Body of pancreas (tissue), 4 donors: ENCODE measurements around the gene ANKLE2. TPM values are rescaled to one million over a fixed set of nuclear protein-coding genes. Genes with fewer than 3 reads are reported as not detected.

Source experiments
- ATAC-seq: fragments of 150-250 bp; one replicate; pipeline ENCODE4 v1.9.1; 2016
- DNase-seq, 4 donors: peaks; one replicate each; pipeline ENCODE4 v3.0.0-alpha.2; 2019
- H3K27ac ChIP-seq, 4 donors: fragments of 200-600 bp; sonication (generic); 1 replicate in 3 of 4; 2 replicates in 1 of 4; pipeline versions ENCODE4 v1.5.1 to v1.6.1; 2016 to 2019; ENCODE audit warnings: mild to moderate bottlenecking in 1 of 4, mixed read lengths in 1 of 4, moderate library complexity in 1 of 4
- H3K27me3 ChIP-seq, 2 donors: fragments of 200-600 bp; sonication (generic); one replicate each; pipeline ENCODE4 v1.6.0; 2016; ENCODE audit warnings: mild to moderate bottlenecking in 1 of 2
- H3K36me3 ChIP-seq, 2 donors: fragments of 200-600 bp; sonication (generic); replicated peaks in 1 of 2; 2 replicates each; pipeline ENCODE4 v1.5.1; 2016; ENCODE audit warnings: low read depth in 2 of 2; ENCODE audit not compliant: insufficient read depth in 1 of 2
- H3K4me1 ChIP-seq: fragments of 200-600 bp; sonication (generic); one replicate; pipeline ENCODE4 v1.6.0; 2016
- H3K4me3 ChIP-seq, 2 donors: fragments of 200-600 bp; sonication (generic); 1 replicate in 1 of 2; 2 replicates in 1 of 2; pipeline ENCODE4 v1.5.1; 2016 to 2019
- H3K9me3 ChIP-seq, 3 donors: fragments of 200-600 bp; sonication (generic); 1 replicate in 2 of 3; 2 replicates in 1 of 3; pipeline ENCODE4 v1.5.1; 2016
- POLR2A ChIP-seq, 3 donors: fragments of 450-650 bp; IDR thresholded peaks; one replicate each; pipeline ENCODE4 v1.6.1; 2016; ENCODE audit warnings: antibody characterized with exemption in 3 of 3, mild to moderate bottlenecking in 2 of 3
- WGBS, 2 donors: methylation state at CpG; one replicate each; pipeline ENCODE4 v1.1.5; 2017; 5-methylcytosine and 5-hydroxymethylcytosine counted together
- intact Hi-C: fragments of 100-400 bp; cut with DNase I; formaldehyde crosslinking; loops from one replicate; pipeline ENCODE4 v1.15.1; 2023
- total RNA-seq, 2 donors: library from RNA; depleted of rRNA; stranded (reverse); fragments of >200 nt; gene quantifications; one replicate each; pipeline ENCODE4 v1.1.0, GENCODE V29; 2016
- TF ChIP-seq, protein P1 (sequence below), 7 experiments: fragments of 450-650 bp in 4 of 7; fragments of 200-600 bp in 3 of 7; sonication (generic) in 3 of 7; IDR thresholded peaks; one replicate each; pipeline ENCODE4 v1.5.1; 2016 to 2019; ENCODE audit warnings: antibody characterized with exemption in 7 of 7

The ANKLE2 gene
- total RNA-seq, 2 donors from 2014 or later, result 37.9 to 76.1 TPM

DNA sequence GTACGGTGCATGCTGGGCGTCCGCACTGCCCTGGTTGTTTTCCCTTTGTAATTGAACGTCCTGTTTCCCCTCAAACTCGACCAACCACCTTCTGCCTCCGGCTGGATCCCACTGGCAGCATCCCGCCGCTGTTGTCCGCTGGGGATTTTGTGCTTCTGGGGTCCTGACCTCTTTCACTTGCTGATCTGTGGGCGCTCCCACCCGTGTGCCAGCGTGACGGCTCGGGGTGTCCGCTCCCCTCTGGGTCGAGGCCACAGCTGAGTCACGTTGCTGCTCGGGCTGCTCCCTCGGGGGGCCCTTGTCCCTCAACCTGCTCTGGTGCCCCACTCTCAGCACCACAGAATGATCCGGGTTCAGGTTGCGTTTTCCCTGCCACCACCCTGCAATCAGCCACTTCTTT lies 43.0 kb downstream of the ANKLE2 start:
- Histone ChIP-seq H3K36me3 (peaks cover 11 to 19% of the 10 kb centered on the region in 2 donors), H3K9me3 (no peaks in the 10 kb centered on the region), H3K27me3 (no peaks in the 10 kb centered on the region), H3K27ac (no peak overlapping the region), H3K4me3 (no peak overlapping the region), H3K4me1 (no peaks in the 10 kb centered on the region)
- WGBS, 2 donors, result 88 to 97% methylated on average over 17 to 21 of the region's 21 CpGs
- TF ChIP-seq, protein P1, sequence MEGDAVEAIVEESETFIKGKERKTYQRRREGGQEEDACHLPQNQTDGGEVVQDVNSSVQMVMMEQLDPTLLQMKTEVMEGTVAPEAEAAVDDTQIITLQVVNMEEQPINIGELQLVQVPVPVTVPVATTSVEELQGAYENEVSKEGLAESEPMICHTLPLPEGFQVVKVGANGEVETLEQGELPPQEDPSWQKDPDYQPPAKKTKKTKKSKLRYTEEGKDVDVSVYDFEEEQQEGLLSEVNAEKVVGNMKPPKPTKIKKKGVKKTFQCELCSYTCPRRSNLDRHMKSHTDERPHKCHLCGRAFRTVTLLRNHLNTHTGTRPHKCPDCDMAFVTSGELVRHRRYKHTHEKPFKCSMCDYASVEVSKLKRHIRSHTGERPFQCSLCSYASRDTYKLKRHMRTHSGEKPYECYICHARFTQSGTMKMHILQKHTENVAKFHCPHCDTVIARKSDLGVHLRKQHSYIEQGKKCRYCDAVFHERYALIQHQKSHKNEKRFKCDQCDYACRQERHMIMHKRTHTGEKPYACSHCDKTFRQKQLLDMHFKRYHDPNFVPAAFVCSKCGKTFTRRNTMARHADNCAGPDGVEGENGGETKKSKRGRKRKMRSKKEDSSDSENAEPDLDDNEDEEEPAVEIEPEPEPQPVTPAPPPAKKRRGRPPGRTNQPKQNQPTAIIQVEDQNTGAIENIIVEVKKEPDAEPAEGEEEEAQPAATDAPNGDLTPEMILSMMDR (IDR thresholded peaks at IDR 0.05), result no peak
- no peak for TF ChIP-seq POLR2A (IDR thresholded peaks at IDR 0.05)
- ATAC-seq (peak; percentile 22), DNase-seq (no peak)
- intact Hi-C loops, result no loop called here

DNA sequence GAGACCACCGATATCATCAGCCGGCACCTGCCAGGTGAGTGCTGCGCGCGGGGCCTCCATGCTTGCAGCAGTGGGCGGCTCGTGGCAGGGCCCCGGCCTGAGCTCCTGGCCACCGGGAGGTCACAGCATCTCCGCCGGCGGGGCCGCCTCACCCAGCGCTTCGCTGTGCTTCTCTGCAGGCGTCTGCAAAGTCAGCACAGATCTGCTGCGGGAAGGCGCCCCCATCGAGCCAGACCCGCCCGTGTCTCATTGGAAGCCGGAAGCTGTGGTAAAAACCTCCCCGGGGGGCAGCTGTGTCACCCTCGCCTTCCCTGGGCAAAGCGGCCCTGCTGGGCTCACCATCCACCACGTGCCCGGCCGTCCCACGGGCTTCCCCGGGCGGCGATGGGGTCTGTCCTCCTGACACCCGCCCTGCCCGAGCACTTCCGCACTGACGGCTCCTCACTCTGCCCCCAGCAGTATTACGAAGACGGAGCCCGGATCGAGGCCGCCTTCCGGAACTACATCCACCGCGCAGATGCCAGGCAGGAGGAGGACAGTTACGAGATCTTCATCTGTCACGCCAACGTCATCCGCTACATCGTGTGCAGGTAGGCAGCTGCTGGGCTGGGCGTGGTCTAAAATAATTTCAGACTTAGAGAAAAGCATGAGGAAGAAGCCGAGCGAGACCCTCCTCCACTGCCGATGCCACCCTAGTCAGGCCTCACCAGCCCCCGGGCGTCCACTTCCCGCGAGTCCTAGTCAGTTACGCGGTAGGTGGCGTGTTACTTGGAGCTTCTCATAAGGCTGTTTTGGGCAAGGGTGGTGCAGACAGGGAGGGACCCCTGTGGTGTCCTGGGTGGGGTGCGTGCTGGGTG lies 43.9 kb downstream of the ANKLE2 start:
- Histone ChIP-seq H3K36me3 (peaks cover 11 to 19% of the 10 kb centered on the region in 2 donors), H3K4me3 (no peak overlapping the region), H3K27ac (no peak overlapping the region), H3K4me1 (peaks cover 8% of the 10 kb centered on the region), H3K9me3 (no peaks in the 10 kb centered on the region), H3K27me3 (no peaks in the 10 kb centered on the region)
- DNase-seq (no peak), ATAC-seq (no peak)
- 94 to 97% methylated on average over 40 to 42 of the region's 61 CpGs for WGBS, 2 donors
- intact Hi-C loops, result no loop called here
- TF ChIP-seq, protein P1 (IDR thresholded peaks at IDR 0.05), result no peak
- TF ChIP-seq POLR2A (IDR thresholded peaks at IDR 0.05), result no peak

DNA sequence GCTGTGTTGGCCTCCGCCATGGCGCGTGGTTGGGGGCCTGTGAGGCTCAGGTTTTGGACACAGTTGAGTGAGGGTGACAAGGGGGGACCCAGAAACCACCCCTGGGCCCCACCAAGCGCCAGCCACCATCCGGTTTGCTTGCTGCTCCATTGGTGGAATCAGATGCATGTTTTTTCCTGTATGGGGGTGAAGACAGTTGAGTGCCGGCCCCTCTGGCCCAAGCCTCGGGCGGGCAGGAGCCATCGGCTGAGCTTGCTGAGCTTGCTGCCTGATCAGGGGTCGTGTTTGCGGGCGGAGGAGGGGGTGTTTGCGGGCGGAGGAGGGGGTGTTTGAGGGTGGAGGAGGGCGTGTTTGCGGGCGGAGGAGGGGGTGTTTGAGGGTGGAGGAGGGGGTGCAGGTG lies 44.6 kb downstream of the ANKLE2 start:
- Histone ChIP-seq H3K27ac (no peak overlapping the region), H3K4me3 (no peak overlapping the region), H3K4me1 (peaks cover 16% of the 10 kb centered on the region), H3K9me3 (no peaks in the 10 kb centered on the region), H3K27me3 (no peaks in the 10 kb centered on the region), H3K36me3 (peaks cover 11 to 19% of the 10 kb centered on the region in 2 donors)
- TF ChIP-seq POLR2A (IDR thresholded peaks at IDR 0.05), result no peak
- TF ChIP-seq, protein P1 (IDR thresholded peaks at IDR 0.05), result no peak
- 87 to 96% methylated on average over 11 to 12 of the region's 17 CpGs for WGBS, 2 donors
- ATAC-seq (no peak), DNase-seq (no peak)
- intact Hi-C loops, result no loop called here

DNA sequence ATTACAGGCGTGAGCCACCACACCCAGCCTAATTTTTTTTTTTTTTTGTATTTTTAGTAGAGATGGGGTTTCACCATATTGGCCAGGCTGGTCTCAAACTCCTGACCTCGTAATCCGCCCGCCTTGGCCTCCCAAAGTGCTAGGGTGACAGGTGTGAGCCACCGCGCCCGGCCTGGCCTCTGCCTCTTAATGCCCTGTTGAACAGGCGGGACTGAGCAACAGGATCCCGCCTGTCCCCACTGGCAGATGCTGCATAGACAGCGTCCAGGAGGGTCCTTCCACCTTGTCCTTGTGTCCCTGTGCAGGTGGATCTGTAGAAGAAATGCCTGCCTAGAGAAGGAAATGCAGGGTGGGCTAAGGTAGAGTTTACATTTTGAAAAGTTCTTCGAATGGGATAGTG lies 45.3 kb downstream of the ANKLE2 start:
- H3K27me3 ChIP-seq, result no peaks in the 10 kb centered on the region
- H3K4me1 ChIP-seq, result peaks cover 21% of the 10 kb centered on the region
- peaks cover 6 to 16% of the 10 kb centered on the region in 2 donors for H3K36me3 ChIP-seq
- WGBS, 2 donors, result 89 to 96% methylated on average over 11 of the region's 11 CpGs
- H3K4me3 ChIP-seq, result no peak overlapping the region
- DNase-seq (no peak), ATAC-seq (no peak)
- H3K9me3 ChIP-seq, result no peaks in the 10 kb centered on the region
- intact Hi-C loops, result no loop called here
- TF ChIP-seq, protein P1 (IDR thresholded peaks at IDR 0.05), result no peak
- TF ChIP-seq POLR2A (IDR thresholded peaks at IDR 0.05), result no peak
- H3K27ac ChIP-seq, result no peak overlapping the region

DNA sequence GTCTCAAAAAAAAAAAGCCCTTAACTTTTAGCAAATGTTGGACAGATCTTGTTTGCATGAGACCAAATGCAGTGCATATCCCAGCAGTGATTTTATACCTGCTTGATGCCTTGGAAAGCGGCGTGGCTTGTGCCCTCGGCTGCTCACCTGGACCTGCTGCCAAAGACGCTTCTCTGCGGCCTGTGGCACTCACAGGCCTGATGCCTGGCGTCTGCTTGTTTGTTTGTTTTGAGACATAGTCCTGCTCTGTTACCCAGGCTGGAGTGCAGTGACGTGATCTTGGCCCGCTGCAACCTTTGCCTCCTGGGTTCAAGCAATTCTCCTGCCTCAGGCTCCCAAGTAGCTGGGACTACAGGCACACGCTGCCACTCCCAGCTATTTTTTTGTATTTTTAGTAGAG lies 45.8 kb downstream of the ANKLE2 start:
- 87 to 96% methylated on average over 8 to 9 of the region's 9 CpGs for WGBS, 2 donors
- intact Hi-C loops, result no loop called here
- ATAC-seq, result no peak

More for the DNA sequence above, 45.8 kb downstream of the ANKLE2 start:
- Histone ChIP-seq H3K27me3 (no peaks in the 10 kb centered on the region), H3K4me1 (peaks cover 21% of the 10 kb centered on the region), H3K9me3 (no peaks in the 10 kb centered on the region), H3K27ac (no peak overlapping the region), H3K36me3 (peaks cover 5 to 16% of the 10 kb centered on the region in 2 donors), H3K4me3 (no peak overlapping the region)
- DNase-seq, result no peak
- TF ChIP-seq, protein P1 (IDR thresholded peaks at IDR 0.05), result no peak
- no peak for TF ChIP-seq POLR2A (IDR thresholded peaks at IDR 0.05)
